DOHH2 (cell line): ENCODE results near the gene TFF2.

ENCODE experiments used
- H3F3A ChIP-seq: fragments of 200-600 bp; sonication (generic), shearing (Covaris generic); 2 replicates; pipeline ENCODE4 v1.6.0; 2016; ENCODE audit warnings: antibody characterized with exemption, mild to moderate bottlenecking; ENCODE audit not compliant: control insufficient read depth, insufficient read depth
- H3K27ac ChIP-seq: fragments of 200-600 bp; sonication (generic); 2 replicates; pipeline ENCODE4 v1.5.1; 2014; ENCODE audit warnings: low read depth, mild to moderate bottlenecking, low read length, moderate library complexity
- H3K27me3 ChIP-seq: fragments of 200-600 bp; sonication (generic); 2 replicates; pipeline ENCODE4 v1.6.1; 2014; ENCODE audit warnings: mild to moderate bottlenecking, low read length, mixed read lengths; ENCODE audit not compliant: control insufficient read depth
- H3K36me3 ChIP-seq: fragments of 200-600 bp; sonication (generic); 2 replicates; pipeline ENCODE4 v1.6.1; 2014; ENCODE audit warnings: mild to moderate bottlenecking, low read length, moderate library complexity, mixed read lengths; ENCODE audit not compliant: control insufficient read depth
- H3K4me1 ChIP-seq: fragments of 200-600 bp; sonication (generic); 2 replicates; pipeline ENCODE4 v1.6.1; 2014; ENCODE audit warnings: mild to moderate bottlenecking, low read length, mixed read lengths; ENCODE audit not compliant: control insufficient read depth
- H3K4me2 ChIP-seq: fragments of 200-600 bp; sonication (generic); 2 replicates; pipeline ENCODE4 v1.6.0; 2014; ENCODE audit warnings: mild to moderate bottlenecking, low read length, moderate library complexity
- H3K4me3 ChIP-seq: fragments of 200-600 bp; sonication (generic); 2 replicates; pipeline ENCODE4 v1.5.1; 2014; ENCODE audit warnings: mild to moderate bottlenecking, low read length, mixed read lengths
- H3K79me2 ChIP-seq: fragments of 200-600 bp; sonication (generic); 2 replicates; pipeline ENCODE4 v1.6.1; 2014; ENCODE audit warnings: mild to moderate bottlenecking, low read length, mixed read lengths; ENCODE audit not compliant: control insufficient read depth
- H3K9me2 ChIP-seq: fragments of 200-600 bp; sonication (generic); replicated peaks from 2 replicates; pipeline ENCODE4 v1.6.1; 2014; ENCODE audit warnings: mild to moderate bottlenecking, low read length, mixed read lengths; ENCODE audit not compliant: control insufficient read depth
- H3K9me3 ChIP-seq: fragments of 200-600 bp; sonication (generic); 2 replicates; pipeline ENCODE4 v1.6.1; 2014; ENCODE audit warnings: antibody characterized with exemption, low read length, mixed read lengths; ENCODE audit not compliant: control insufficient read depth, insufficient read depth
- H4K20me1 ChIP-seq: fragments of 200-600 bp; sonication (generic); 2 replicates; pipeline ENCODE4 v1.6.0; 2014; ENCODE audit warnings: low read depth, mild to moderate bottlenecking, antibody characterized with exemption, low read length, moderate library complexity; ENCODE audit not compliant: control insufficient read depth, insufficient read depth
- EZH2phosphoT487 ChIP-seq: fragments of 200-600 bp; sonication (generic); IDR thresholded peaks from 2 replicates; pipeline ENCODE4 v1.6.1; 2017; ENCODE audit warnings: borderline replicate concordance, mild to moderate bottlenecking, antibody characterized with exemption, low read length, moderate library complexity, mixed read lengths
- TF ChIP-seq, protein P1 (sequence below): fragments of 200-600 bp; sonication (generic); IDR thresholded peaks from one replicate; pipeline ENCODE4 v1.5.1; 2014; ENCODE audit warnings: antibody characterized with exemption, mild to moderate bottlenecking, low read depth, low read length; ENCODE audit not compliant: poor library complexity, severe bottlenecking

TFF2 gene

DNA sequence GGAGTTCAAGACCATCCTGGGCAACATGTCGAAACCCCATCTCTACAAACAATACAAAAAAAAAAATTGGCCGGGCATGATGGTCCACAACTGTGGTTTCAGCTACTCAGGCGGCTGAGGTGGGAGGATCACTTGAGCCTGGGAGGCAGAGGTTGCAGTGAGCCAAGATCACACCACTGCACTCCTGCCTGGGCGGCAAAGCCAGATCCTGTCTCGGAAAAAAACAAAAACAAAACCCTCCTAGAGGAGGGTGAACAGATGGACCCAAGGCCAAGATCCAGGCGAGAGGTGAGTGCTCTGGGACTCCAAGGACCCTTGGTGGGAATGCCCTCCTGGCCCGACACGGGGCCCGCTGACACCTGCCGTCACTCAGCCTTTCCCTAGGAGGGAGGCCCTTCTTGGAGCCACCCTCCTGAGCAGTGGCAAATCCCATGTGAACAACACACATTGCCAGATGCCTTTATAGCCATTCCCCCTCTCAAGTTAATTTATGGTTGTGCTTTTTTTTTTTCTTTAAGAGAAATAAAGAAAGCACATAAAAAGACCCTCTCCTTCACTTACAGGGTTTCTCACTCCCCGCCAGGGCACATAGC, 380 bp downstream of the TFF2 start:
- no peaks in the 10 kb centered on the region for H3K4me1 ChIP-seq

DNA sequence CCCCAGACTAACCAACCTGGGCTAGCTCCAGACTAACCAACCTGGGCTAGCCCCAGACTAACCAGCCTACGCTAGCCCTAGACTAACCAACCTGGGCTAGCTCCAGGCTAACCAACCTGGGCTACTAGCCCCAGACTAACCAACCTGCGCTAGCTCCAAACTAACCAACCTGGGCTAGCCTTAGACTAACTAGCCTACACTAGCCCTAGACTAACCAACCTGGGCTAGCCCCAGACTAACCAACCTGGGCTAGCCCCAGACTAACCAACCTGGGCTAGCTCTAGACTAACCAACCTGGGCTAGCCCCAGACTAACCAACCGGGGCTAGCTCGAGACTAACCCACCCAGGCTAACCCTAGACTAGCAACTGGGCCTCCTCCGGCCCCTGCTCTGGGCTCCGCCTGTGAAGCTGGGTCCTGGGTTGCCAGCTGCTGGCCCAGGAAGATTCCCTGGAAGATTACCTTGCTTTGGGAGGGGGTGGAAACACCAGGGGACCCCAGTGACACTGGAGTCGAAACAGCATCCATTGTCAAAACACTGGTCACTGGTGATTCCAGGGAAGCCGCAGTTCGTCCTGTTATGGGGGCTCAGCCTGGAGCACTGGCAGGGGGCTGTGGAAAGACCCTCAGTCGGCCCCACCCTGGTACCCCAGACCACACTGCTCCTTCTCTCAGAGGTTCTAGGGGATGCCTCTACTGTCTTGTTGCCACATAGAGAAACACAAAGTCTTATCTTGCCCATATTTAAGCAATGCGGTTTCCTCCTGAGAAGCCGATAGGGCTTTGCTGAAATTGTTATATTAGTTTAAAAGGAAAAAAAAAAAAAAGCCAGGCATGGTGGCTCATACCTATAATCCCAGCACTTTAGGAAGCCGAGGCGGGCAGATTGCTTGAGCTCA, 1.1 kb downstream of the TFF2 start:
- Histone ChIP-seq H3K79me2 (no peaks in the 10 kb centered on the region), H3K4me3 (no peak overlapping the region), H3K27me3 (no peaks in the 10 kb centered on the region; the same call in 1 of the 2 replicates), H3K36me3 (no peaks in the 10 kb centered on the region), H4K20me1 (no peaks in the 10 kb centered on the region), H3K4me1 (no peaks in the 10 kb centered on the region), H3K9me3 (no peaks in the 10 kb centered on the region), H3K27ac (no peak overlapping the region), H3F3A (no peaks in the 10 kb centered on the region), H3K9me2 (no peaks in the 10 kb centered on the region), H3K4me2 (no peak overlapping the region)
- no peak for TF ChIP-seq EZH2phosphoT487
- TF ChIP-seq, protein P1, sequence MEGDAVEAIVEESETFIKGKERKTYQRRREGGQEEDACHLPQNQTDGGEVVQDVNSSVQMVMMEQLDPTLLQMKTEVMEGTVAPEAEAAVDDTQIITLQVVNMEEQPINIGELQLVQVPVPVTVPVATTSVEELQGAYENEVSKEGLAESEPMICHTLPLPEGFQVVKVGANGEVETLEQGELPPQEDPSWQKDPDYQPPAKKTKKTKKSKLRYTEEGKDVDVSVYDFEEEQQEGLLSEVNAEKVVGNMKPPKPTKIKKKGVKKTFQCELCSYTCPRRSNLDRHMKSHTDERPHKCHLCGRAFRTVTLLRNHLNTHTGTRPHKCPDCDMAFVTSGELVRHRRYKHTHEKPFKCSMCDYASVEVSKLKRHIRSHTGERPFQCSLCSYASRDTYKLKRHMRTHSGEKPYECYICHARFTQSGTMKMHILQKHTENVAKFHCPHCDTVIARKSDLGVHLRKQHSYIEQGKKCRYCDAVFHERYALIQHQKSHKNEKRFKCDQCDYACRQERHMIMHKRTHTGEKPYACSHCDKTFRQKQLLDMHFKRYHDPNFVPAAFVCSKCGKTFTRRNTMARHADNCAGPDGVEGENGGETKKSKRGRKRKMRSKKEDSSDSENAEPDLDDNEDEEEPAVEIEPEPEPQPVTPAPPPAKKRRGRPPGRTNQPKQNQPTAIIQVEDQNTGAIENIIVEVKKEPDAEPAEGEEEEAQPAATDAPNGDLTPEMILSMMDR, result no peak

More for the DNA sequence above, 380 bp downstream of the TFF2 start:
- Histone ChIP-seq H3K27ac (no peak overlapping the region), H3K27me3 (no peaks in the 10 kb centered on the region), H4K20me1 (no peaks in the 10 kb centered on the region), H3K36me3 (no peaks in the 10 kb centered on the region), H3K4me2 (no peak overlapping the region), H3K4me3 (no peak overlapping the region), H3K79me2 (no peaks in the 10 kb centered on the region), H3F3A (no peaks in the 10 kb centered on the region), H3K9me3 (no peaks in the 10 kb centered on the region), H3K9me2 (no peaks in the 10 kb centered on the region)
- TF ChIP-seq, protein P1, result no peak
- TF ChIP-seq EZH2phosphoT487, result no peak

DNA sequence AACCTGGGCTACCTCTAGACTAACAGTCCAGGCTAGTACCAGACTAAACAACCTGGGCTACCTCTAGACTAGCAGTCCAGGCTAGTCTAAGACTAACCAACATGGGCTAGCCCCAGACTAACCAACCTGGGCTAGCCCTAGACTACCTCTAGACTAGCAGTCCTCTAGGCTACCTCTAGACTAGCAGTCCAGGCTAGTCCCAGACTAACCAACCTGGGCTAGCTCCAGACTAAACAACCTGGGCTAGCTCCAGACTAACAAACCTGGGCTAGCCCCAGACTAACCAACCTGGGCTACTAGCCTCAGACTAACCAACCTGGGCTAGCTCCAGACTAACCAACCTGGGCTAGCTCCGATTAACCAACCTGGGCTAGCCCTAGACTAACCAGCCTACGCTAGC, 2.0 kb downstream of the TFF2 start:
- Histone ChIP-seq H3K4me1 (no peaks in the 10 kb centered on the region), H3K27ac (no peak overlapping the region), H3K4me2 (no peak overlapping the region), H3K9me3 (no peaks in the 10 kb centered on the region), H3K4me3 (no peak overlapping the region), H3K36me3 (no peaks in the 10 kb centered on the region), H3K9me2 (no peaks in the 10 kb centered on the region), H3F3A (no peaks in the 10 kb centered on the region), H3K27me3 (no peaks in the 10 kb centered on the region; the same call in 1 of the 2 replicates), H4K20me1 (no peaks in the 10 kb centered on the region), H3K79me2 (no peaks in the 10 kb centered on the region)
- TF ChIP-seq, protein P1, result no peak
- TF ChIP-seq EZH2phosphoT487, result no peak
